Measurements from ENCODE around the gene GPR137.

Gene GPR137

DNA sequence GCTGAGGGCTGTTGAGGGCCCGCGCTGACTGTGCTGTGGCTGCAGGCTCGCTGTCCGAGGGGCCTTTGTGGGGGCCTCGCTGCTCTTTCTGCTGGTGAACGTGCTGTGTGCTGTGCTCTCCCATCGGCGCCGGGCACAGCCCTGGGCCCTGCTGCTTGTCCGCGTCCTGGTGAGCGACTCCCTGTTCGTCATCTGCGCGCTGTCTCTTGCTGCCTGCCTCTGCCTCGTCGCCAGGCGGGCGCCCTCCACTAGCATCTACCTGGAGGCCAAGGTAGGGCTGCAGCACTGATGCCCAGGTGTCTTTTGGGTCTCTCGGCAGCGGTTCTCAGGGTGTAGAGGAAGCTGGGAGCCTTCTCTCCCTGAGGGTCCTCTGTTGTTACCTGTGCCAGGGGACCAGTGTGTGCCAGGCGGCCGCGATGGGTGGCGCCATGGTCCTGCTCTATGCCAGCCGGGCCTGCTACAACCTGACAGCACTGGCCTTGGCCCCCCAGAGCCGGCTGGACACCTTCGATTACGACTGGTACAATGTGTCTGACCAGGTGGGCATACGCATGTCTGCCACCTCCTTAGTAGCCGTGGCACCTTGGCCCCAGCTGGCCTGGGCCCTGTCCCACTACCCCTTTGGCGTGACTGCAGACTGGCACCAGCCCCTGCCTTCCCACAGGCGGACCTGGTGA is 2.2 kb downstream of the GPR137 start:
- no peak for DNase-seq (ENCODE audit: low read depth in 3 of 3)

DNA sequence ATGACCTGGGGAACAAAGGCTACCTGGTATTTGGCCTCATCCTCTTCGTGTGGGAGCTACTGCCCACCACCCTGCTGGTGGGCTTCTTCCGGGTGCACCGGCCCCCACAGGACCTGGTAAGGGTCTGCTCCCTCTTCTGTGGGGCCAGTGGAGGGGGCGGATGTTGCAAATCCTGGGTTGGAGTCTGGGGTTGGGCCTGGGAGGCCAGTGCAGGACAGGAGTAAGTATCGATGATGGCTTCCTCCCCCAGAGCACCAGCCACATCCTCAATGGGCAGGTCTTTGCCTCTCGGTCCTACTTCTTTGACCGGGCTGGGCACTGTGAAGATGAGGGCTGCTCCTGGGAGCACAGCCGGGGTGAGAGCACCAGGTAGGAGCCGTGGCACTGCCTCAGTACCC is 2.7 kb downstream of the GPR137 start:
- DNase-seq (ENCODE audit: low read depth in 3 of 3) = no peak

DNA sequence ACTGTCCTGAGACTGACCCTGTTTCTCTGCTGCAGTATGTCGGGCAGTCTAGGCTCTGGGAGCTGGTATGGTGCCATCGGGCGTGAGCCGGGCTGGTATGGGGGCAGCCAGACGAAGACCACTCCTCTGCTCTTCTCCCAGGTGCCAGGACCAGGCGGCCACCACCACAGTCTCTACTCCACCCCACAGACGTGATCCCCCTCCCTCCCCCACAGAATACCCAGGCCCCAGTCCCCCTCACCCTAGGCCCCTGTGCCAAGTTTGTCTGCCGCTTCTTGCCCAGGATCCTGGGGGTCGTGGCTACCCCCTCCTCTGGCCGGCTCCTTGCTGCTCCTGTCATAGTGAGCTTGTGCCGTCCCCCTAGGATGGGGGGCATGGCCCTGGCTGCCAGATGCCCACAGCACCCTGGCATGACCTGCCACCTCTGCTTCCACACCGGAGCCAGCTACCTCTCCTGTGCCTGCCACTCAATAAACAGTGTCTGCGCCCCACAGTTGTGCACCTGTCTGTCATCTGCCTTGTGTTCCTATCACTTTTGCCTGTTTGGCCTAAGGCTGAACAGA is 3.4 kb downstream of the GPR137 start:
- DNase-seq (ENCODE audit: low read depth in 3 of 3) = no peak

DNA sequence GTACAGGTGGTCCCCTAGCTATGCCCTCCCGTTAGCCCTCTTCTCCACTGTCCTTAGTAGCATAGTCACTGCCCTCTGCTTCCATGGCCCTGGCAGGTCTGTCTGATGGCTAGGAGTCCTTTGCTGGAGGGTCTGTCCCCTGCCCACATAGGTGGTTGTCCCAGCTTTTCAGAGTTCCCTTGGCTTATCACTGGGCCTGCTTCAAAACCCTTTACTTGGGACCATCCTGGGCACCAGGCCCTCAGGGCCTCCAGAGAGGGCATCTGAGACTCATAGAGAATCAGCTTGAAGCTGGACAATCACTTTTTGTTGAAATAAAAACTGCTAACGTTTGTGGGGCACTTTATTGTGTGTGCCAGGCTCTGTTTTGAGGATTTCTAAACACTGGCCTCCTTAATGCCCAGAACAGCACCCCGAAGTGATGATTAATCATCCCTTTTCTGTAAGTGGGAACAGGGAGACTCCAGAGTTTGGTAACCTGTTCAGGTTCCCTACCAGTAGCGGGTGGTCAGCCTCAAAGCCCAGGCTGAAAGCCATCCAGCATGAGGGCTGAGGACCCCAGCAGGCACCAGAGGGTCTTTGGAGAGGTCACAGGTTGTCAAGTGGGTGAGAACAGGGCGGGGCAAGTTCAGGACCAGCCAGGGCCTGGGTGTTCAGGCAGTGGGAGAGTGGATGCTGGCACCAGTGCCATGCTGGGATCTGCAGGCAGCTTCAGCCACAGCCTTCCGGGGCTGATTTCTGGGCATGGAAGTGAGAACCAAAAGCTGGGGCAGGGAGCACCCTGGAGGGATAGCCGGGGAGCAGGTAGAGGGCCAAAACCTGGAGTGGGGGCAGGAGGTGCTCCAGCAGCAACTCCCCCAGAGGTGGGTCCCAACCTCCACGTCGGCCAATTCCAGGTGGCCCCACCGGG is 5.0 kb downstream of the GPR137 start:
- DNase-seq (ENCODE audit: low read depth in 3 of 3) = no peak

DNA sequence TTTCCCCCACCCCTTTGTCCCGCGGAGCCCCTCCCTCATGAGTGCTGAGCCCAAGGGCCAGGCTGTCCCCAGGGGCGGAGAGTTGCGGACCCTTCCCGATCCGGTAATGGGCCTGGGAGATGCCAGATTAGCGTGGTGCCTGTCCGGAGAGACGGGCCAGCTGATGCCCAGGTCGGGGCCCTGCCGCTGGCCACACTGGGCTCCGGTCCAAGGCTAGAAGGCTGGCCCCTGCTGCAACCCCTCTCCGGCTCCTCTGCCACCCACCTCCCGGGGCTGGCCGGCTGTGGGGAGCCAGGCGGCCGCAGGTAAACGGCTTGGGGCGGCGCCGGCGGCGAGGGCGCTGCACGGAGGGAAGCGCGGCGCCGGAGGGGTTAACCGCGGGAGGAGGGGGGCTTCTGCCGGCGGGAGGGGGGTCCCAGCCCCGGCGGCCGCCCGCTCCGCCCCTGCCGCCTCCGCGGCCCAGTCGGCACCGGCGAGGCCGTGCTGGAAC is 5.7 kb downstream of the GPR137 start, which contains the start of gene KCNK4:
KCNK4 (plus strand) TSS at position 41 of the 490 bp plus-strand sequence. CDS start 1,717 bp downstream, outside the sequence.
- DNase-seq (ENCODE audit: low read depth in 3 of 3) = no peak

DNA sequence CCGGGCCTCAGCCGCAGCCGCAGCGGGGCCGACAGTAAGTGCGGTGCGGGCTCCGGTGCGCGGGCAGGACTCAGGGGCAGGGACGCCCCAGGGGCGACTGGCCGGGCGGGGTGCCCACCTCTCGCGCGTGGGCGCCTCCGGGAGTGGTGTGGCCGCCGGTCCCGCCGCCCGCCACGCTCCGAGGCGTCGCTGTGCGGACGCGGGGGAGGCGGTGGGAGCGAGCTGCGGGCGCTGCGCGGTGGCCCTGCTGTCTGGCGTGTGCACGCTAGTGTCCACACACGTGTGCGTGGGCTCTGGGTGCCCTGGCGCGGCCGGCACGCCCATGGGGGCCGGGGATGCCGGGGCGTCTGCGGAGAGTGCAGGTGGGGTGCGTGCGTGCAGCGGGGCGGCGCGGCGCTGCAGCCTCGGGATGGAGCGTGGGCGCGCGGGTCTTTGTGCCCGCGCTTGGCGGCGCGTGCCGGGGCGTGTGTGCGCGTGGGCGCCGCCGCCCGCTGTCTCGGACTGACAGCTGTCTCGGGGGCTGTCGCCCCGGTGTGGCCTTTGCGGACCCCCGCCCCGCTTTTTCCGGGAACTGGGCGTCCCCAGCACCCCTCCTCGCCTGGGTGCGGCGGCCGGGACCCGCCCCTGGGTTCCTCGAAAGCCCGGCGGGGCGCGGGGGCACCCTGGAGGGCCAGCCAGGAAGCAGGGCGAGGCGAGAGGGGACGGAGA is 6.3 kb downstream of the GPR137 start:
- DNase-seq (ENCODE audit: low read depth in 3 of 3) = no peak

DNA sequence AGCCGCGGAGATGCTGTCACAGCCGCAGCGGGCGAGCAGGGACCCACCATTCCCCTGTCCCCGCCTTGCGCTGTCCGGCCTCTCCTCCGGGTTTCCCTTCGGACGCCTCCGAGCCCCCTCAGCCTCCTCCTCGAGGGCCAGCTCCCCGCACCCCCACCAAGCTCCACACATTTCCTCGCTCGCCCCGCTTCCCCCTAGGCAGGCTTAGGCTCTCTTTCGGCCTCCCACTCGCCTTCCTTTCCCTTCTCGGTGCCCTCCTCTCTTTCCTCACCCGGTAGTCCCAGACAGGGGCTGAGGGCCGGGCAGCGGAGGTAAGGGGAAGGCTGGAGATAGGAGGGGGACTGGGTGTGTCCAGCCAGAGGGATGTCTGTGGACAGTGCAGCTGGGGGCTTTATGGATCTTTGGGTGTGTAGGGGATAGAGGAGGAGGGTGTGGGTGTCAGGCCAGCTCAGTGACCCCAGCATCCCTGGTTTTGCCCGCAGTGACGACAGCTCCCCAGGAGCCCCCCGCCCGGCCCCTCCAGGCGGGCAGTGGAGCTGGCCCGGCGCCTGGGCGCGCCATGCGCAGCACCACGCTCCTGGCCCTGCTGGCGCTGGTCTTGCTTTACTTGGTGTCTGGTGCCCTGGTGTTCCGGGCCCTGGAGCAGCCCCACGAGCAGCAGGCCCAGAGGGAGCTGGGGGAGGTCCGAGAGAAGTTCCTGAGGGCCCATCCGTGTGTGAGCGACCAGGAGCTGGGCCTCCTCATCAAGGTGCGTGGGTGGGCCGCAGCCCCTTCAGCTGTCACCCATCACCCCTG is 7.0 kb downstream of the GPR137 start:
- no peak for DNase-seq (ENCODE audit: low read depth in 3 of 3)

DNA sequence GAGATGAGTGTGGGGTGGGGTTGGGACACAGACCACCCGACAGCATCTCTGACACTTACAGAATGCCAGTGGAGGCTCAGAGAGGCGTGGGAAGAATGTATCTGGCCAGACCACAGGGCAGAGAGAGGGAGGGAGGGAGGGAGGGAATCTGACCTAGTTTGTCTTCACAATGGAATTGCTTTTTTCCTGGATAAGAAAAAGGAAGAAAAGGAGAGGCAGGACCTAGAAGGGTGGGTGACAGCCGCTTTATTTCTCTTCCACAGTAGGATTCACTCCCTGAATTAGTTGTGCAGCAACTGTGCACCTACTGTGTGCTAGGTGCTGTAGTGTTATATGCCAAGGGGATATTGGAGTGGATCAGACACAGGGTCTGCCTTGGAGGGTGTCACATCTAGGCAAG is 9.1 kb downstream of the GPR137 start:
- no peak for DNase-seq (ENCODE audit: low read depth in 3 of 3)

DNA sequence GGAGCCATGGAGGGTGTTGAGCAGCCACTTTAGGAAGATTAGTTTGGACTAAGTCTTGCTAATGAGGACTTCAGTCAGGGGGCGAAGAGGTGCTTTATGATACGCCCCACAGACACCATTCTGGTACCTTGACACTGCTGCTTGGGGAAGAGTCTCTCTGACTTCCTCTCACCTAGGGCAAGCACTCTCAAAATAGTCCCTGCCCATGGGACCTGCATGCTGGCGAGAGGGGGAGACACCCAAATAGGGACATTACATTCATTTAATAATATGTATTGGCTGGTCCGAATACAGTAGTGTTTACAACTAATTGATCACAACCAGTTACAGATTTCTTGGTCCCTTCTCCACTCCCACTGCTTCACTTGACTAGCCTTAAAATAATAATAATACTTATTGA is 10.1 kb downstream of the GPR137 start:
- DNase-seq (ENCODE audit: low read depth in 3 of 3) = no peak

DNA sequence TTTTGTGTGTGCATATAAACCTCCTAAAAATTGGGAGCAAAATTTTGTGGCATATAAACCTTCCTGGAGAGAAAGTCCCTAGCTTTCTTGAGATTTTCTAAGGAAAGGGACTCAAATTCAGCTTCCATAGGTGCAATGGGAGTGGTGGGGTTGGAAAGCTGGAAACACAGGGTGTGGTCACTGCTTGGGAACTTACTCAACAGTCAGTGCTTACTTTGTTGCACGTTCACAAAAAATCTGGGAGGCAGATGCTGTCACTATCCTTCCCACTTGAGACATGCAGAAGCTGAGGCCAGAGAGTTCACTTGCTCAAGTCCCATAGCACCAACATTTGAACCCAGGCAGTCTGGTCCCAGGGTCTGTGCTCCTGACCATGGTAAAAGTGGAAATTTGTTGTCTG is 10.6 kb downstream of the GPR137 start:
- no peak for DNase-seq (ENCODE audit: low read depth in 3 of 3)

DNA sequence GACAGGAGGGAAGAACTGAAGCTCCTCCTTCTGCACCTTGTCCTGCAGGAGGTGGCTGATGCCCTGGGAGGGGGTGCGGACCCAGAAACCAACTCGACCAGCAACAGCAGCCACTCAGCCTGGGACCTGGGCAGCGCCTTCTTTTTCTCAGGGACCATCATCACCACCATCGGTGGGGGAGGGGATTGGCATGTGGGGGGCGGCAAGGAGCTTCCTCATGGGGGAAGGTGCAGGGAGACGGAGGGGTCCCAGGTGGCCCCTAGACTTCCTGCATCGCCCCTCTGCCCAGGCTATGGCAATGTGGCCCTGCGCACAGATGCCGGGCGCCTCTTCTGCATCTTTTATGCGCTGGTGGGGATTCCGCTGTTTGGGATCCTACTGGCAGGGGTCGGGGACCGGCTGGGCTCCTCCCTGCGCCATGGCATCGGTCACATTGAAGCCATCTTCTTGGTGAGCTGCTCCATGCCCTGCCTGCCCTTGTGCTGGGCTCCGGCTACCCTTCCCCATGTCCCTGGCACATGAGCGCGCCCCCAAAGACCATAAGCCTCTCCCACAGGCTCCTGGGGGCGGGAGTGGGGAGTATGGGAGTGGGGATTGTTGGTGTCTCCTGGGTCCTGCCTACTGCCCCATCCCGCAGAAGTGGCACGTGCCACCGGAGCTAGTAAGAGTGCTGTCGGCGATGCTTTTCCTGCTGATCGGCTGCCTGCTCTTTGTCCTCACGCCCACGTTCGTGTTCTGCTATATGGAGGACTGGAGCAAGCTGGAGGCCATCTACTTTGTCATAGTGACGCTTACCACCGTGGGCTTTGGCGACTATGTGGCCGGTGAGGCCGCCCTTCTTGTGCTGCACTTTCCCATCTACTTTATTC is 11.4 kb downstream of the GPR137 start:
- DNase-seq (ENCODE audit: low read depth in 3 of 3) = no peak

DNA sequence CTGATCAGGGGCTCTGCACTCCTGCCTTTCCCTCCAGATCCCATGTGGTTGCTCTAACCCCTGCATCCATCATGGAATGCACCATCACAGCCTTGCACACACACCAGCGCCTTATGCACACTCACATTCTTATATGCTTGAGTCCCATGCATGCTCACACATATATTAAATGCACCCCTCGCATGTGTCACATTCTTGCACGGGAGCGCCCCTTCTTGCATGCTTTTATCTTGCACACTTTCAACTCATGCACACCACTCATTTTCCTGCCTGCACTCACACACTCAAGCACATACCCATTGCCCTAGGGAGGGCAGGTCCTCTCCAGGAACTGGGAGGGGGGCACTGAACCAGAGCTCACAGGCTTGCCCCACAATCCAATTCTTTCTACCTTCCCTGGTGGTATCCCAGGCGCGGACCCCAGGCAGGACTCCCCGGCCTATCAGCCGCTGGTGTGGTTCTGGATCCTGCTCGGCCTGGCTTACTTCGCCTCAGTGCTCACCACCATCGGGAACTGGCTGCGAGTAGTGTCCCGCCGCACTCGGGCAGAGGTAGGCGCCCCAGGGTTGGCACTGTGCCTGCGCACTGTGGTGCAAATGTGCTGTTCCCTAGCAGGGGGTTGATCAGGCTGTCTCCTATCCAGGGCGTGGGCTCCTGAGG is 12.2 kb downstream of the GPR137 start:
- DNase-seq (ENCODE audit: low read depth in 3 of 3) = no peak

DNA sequence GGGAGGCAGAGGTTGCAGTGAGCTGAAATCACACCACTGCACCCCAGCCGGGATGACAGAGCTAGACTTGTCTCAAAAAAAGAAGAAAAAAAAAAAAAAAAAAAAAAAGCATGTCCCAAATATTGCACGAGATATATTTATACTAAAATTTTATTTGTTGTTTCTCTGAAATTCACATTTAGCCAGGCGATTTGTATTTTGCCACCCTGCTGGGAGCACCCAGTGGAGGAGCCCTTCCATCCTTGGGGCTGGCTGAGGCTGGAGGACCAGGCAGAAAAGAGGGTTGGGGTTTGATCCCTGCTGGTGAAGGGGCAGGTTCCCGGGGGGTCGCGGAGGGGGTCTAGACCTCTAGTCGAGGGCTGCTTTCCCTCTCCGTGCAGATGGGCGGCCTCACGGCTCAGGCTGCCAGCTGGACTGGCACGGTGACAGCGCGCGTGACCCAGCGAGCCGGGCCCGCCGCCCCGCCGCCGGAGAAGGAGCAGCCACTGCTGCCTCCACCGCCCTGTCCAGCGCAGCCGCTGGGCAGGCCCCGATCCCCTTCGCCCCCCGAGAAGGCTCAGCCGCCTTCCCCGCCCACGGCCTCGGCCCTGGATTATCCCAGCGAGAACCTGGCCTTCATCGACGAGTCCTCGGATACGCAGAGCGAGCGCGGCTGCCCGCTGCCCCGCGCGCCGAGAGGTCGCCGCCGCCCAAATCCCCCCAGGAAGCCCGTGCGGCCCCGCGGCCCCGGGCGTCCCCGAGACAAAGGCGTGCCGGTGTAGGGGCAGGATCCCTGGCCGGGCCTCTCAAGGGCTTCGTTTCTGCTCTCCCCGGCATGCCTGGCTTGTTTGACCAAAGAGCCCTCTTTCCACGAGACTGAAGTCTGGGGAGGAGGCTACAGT is 13.6 kb downstream of the GPR137 start:
- no peak for DNase-seq (ENCODE audit: low read depth in 3 of 3)

DNA sequence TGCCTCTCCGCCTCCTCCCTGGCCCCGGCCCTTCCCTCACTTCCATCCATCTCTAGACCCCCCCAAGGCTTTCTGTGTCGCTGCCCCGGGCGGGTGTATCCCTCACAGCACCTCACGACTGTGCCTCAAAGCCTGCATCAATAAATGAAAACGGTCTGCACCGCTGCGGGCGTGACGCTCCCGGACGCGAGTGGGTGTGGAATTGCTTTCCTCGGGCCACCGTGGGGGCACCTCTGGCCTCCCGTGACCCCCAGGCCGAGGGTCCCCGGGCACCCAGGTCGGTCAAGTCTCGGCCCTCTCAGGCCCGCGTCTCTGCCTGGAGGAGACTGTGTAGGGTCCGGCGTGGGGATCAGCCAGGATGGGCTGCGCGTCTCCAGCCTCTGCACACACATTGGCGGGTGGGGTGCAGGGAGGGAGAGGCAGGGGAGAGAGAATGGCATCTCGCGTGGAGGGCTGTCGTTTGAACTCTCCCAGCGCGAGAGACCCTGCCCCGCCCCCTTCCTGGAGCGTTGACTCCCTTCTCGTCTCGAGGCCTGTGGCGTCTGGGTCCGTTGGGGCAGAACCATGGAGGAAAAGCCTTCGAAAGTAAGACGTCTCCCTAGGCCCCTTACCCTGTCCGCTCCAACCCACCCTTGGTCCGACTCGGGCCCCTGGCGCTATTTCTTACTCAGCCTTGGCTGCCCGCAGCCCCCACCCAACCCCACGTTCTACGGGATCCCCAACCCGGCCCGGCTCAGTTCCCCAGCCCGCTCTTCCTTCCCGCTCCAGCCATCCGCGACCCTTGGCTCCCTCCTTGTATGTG is 14.4 kb downstream of the GPR137 start, which contains the start of gene CATSPERZ:
CATSPERZ (plus strand) TSS at position 512 of the 802 bp plus-strand sequence; CDS start at position 565, 53 bp downstream.
- no peak for DNase-seq (ENCODE audit: low read depth in 3 of 3)

DNA sequence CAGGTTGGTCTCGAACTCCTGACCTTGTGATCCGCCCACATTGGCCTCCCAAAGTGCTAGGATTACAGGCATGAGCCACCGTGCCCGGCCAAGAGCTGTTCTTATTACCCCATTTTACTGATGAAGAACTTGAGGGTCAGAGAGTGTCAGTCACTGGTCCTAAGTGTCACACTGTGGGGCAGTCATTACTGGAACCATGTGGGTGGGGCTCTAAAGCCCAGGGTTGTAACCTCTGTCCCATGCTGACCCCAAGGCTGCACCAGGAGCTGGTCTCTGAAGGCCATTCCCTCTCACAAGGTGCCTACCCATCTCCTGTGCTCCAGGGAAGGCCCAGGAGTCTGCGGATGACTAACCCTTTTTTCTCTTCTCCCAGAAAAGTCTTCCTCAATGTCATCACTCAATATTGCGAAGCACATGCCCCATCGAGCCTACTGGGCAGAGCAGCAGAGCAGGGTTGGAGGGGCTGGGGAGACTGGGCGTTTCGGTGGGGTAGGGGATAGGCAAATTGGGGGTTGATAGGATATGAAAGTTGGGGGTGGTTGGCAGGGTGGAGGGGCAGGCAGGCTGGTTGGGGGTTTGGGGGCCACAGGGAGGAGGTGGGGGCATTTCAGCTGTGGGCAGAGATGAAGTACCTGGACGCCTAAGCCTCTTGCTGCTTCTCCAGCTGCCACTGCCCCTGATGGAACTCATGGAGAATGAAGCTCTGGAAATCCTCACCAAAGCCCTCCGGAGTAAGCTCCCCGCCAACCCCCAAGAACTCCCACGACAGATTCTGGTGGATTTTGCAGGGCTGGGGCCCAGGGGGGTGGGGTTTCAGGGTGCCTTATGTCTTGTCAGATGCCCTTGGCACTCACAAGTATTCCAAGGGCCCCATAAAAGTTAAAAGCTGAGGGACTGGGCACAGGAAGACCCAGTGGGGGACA is 17.7 kb downstream of the GPR137 start:
- no peak for DNase-seq (ENCODE audit: low read depth in 3 of 3)

DNA sequence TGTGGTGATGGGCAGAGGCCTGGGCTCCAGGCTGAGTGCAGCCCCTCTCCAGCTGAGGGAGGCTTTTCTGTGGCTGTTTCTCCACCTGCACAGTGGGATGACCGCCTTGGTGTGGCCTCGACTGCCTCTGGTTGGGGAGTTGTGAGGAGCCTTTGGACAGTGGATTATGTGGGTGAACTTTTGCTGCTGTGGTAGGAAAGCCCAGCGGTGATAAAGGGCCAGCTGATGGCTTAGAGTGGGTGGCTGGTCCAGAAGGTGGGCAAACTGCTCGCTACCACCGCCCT is 18.3 kb downstream of the GPR137 start:
- DNase-seq (ENCODE audit: low read depth in 3 of 3) = no peak

All from stimulated activated CD4-positive, alpha-beta T cell treated with anti-CD3 and anti-CD28 coated beads, TNF-alpha, amount 100 ng/mL, for 48 hours (primary cell).